SK-N-SH (cell line): Measurements from ENCODE around the gene SFXN5.

Source experiments
- CTCF ChIP-seq: fragments of 200-600 bp; sonication (generic); IDR thresholded peaks from 2 replicates; pipeline ENCODE4 v1.6.1; 2017; ENCODE audit warnings: antibody characterized with exemption, mild to moderate bottlenecking, moderate library complexity
- EP300 ChIP-seq, 2 experiments: IDR thresholded peaks; 2 replicates each; pipeline versions ENCODE4 v1.4.0 to v1.6.1; 2012; ENCODE audit warnings: borderline replicate concordance in 1 of 2, low read depth in 1 of 2, low read length in 1 of 2
- FOXJ3 ChIP-seq: sonication (generic); formaldehyde crosslinking; IDR thresholded peaks from 2 replicates; pipeline ENCODE4 v1.5.1; 2020; ENCODE audit warnings: mild to moderate bottlenecking, missing genetic modification reagents
- JUND ChIP-seq: IDR thresholded peaks from 2 replicates; pipeline ENCODE4 v1.4.0; 2012
- POLR2AphosphoS5 ChIP-seq: IDR thresholded peaks from 2 replicates; pipeline ENCODE4 v1.6.1; 2012; ENCODE audit warnings: low read depth, low read length
- RAD21 ChIP-seq: IDR thresholded peaks from 2 replicates; pipeline ENCODE4 v1.6.1; 2012; ENCODE audit warnings: mild to moderate bottlenecking, low read length
- SIN3A ChIP-seq: IDR thresholded peaks from 2 replicates; pipeline ENCODE4 v1.6.1; 2012; ENCODE audit warnings: low read depth, mild to moderate bottlenecking, low read length, moderate library complexity, borderline replicate concordance
- TAF1 ChIP-seq: IDR thresholded peaks from 2 replicates; pipeline ENCODE4 v1.6.1; 2012; ENCODE audit warnings: low read depth, mild to moderate bottlenecking, low read length, moderate library complexity, borderline replicate concordance
- YY1 ChIP-seq: IDR thresholded peaks from 2 replicates; pipeline ENCODE4 v1.4.0; 2012; ENCODE audit warnings: low read depth, mild to moderate bottlenecking
- ZBTB33 ChIP-seq: IDR thresholded peaks from 2 replicates; pipeline ENCODE4 v1.4.0; 2012; ENCODE audit warnings: low read depth, borderline replicate concordance

GRCh38 chr2:73082523-73083410 lies 11.3 kb upstream of the SFXN5 start:
- no peak for TF ChIP-seq RAD21
- TF ChIP-seq FOXJ3: no peak
- TF ChIP-seq CTCF: no peak
- no peak for TF ChIP-seq TAF1
- TF ChIP-seq EP300 (IDR thresholded peaks at IDR 0.05; ENCODE audit: borderline replicate concordance in 1 of 2, low read depth in 1 of 2, low read length in 1 of 2): no peak
- no peak for TF ChIP-seq SIN3A
- no peak for TF ChIP-seq YY1
- no peak for TF ChIP-seq ZBTB33
- TF ChIP-seq POLR2AphosphoS5: no peak
- TF ChIP-seq JUND: no peak
